K562 (cell line): ENCODE measurements around the gene HEATR1. TPM values are rescaled to one million over a fixed set of nuclear protein-coding genes. Genes with fewer than 3 reads are reported as not detected.

ENCODE experiments used
- ATAC-seq: fragments of 200-7000 bp; cut with Tn5 transposase; 3 replicates; pipeline ENCODE4 v1.9.1; 2020; ENCODE audit warnings: moderate library complexity
- BruUV-seq: library from RNA; stranded (reverse); fragments of 400-500 nt; replicated peaks from 2 replicates; lab custom pipeline; 2021; lab: Mats Ljungman, UMichigan
- CTCF ChIA-PET: fragments of 300-600 bp; formaldehyde crosslinking; extraction: SDS; loops from one replicate; lab custom pipeline; 2021; ENCODE audit warnings: low intra/inter-chr PET ratio; lab: Yijun Ruan, JAX
- POLR2A ChIA-PET: fragments of 300-600, 350-650 bp; sonication (Branson Sonifier 250); formaldehyde crosslinking; extraction: SDS; loops from one replicate; lab custom pipeline; 2021; ENCODE audit warnings: antibody characterized with exemption, inconsistent platforms; lab: Yijun Ruan, JAX
- DNase-seq, 4 experiments: peaks; one replicate each; pipeline versions ENCODE4 v3.0.0 to v3.0.0-alpha.2; 2011 to 2018; ENCODE audit warnings: low spot score in 3 of 4, mixed read lengths in 3 of 4; ENCODE audit errors: extremely low read depth in 1 of 4
- FAIRE-seq: peaks from 2 replicates; lab custom pipeline; 2011; peaks lifted over from hg19 to GRCh38; lab: Jason Lieb, UNC
- H2AFZ ChIP-seq: 2 replicates; pipeline ENCODE4 v1.6.0; 2011; ENCODE audit warnings: low read depth, low read length, control low read depth, inconsistent platforms
- H3K27ac ChIP-seq: fragments of 200-600 bp; 3 replicates; pipeline ENCODE4 v1.8.0; 2011; ENCODE audit warnings: low read depth, mild to moderate bottlenecking, control low read depth, inconsistent platforms, low read length, moderate library complexity, mixed read lengths; ENCODE audit errors: extremely low read depth
- H3K27me3 ChIP-seq, 2 experiments: fragments of 300-600 bp in 1 of 2; 2 replicates in 1 of 2; 3 replicates in 1 of 2; pipeline versions ENCODE4 v1.6.0 to v1.8.0; 2011; ENCODE audit warnings: inconsistent platforms in 2 of 2, low read length in 2 of 2, mild to moderate bottlenecking in 1 of 2, mixed read lengths in 1 of 2, moderate library complexity in 1 of 2; ENCODE audit not compliant: control insufficient read depth in 2 of 2, insufficient read depth in 2 of 2
- H3K36me3 ChIP-seq: fragments of 300-600 bp; 3 replicates; pipeline ENCODE4 v1.8.0; 2011; ENCODE audit warnings: mild to moderate bottlenecking, low read length, inconsistent platforms; ENCODE audit not compliant: control insufficient read depth, insufficient read depth
- H3K4me1 ChIP-seq, 2 experiments: fragments of 200-600 bp in 1 of 2; replicated peaks in 1 of 2; 2 replicates in 1 of 2; 3 replicates in 1 of 2; pipeline versions ENCODE4 v1.5.1 to v1.8.0; 2011; ENCODE audit warnings: inconsistent platforms in 2 of 2, low read length in 2 of 2, mild to moderate bottlenecking in 1 of 2, mixed read lengths in 1 of 2, moderate library complexity in 1 of 2; ENCODE audit not compliant: control insufficient read depth in 2 of 2, insufficient read depth in 2 of 2
- H3K4me2 ChIP-seq: 2 replicates; pipeline ENCODE4 v1.6.1; 2011; ENCODE audit warnings: low read length, control low read depth, inconsistent platforms, mixed read lengths; ENCODE audit not compliant: insufficient read depth
- H3K4me3 ChIP-seq: fragments of 200-600 bp; sonication (generic), shearing (Covaris generic); 2 replicates; pipeline ENCODE4 v1.5.1; 2016; ENCODE audit warnings: control low read depth, inconsistent platforms
- H3K79me2 ChIP-seq: fragments of 200-600 bp; 3 replicates; pipeline ENCODE4 v1.8.0; 2011; ENCODE audit warnings: low read length, inconsistent platforms; ENCODE audit not compliant: control insufficient read depth, insufficient read depth
- H3K9ac ChIP-seq, 2 experiments: 2 replicates each; pipeline versions ENCODE4 v1.6.0 to v1.6.1; 2011; ENCODE audit warnings: low read depth in 2 of 2, low read length in 2 of 2, control low read depth in 1 of 2, inconsistent platforms in 1 of 2, mild to moderate bottlenecking in 1 of 2, mixed read lengths in 1 of 2; ENCODE audit not compliant: insufficient read depth in 1 of 2
- H3K9me1 ChIP-seq: one replicate; pipeline ENCODE4 v1.6.0; 2011; ENCODE audit warnings: inconsistent platforms, mild to moderate bottlenecking, low read length, moderate library complexity; ENCODE audit not compliant: control insufficient read depth, insufficient read depth
- H3K9me3 ChIP-seq: replicated peaks from 2 replicates; pipeline ENCODE4 v1.5.1; 2011; ENCODE audit warnings: low read depth, low read length, inconsistent platforms; ENCODE audit not compliant: control insufficient read depth, insufficient read depth
- H4K20me1 ChIP-seq: replicated peaks from 2 replicates; pipeline ENCODE4 v1.6.1; 2011; ENCODE audit warnings: low read length, inconsistent platforms, mixed read lengths; ENCODE audit not compliant: control insufficient read depth, insufficient read depth
- DEAF1 ChIP-seq: fragments of 450-650 bp; formaldehyde crosslinking; IDR thresholded peaks from 2 replicates; pipeline ENCODE4 v1.4.0; 2020; ENCODE audit warnings: mild to moderate bottlenecking, moderate library complexity
- JUND ChIP-seq, 2 experiments: IDR thresholded peaks; 2 replicates in 1 of 2; 3 replicates in 1 of 2; pipeline ENCODE4 v1.6.1; 2011; ENCODE audit warnings: borderline replicate concordance in 2 of 2, low read depth in 2 of 2, low read length in 2 of 2, improper control_type of control experiment in 1 of 2, missing biosample characterization in 1 of 2, missing genetic modification characterization in 1 of 2, missing genetic modification reagents in 1 of 2
- RAD21 ChIP-seq, 2 experiments: fragments of 250-450 bp in 1 of 2; fragments of 450-650 bp in 1 of 2; sonication (Bioruptor Pico) in 1 of 2; formaldehyde crosslinking in 1 of 2; IDR thresholded peaks in 1 of 2; conservative IDR thresholded peaks in 1 of 2; 2 replicates each; pipeline versions ENCODE4 v1.4.0 to v1.8.0; 2020 to 2022; ENCODE audit warnings: mild to moderate bottlenecking in 2 of 2, moderate library complexity in 1 of 2
- REST ChIP-seq, 2 experiments: fragments of 450-650 bp; formaldehyde crosslinking in 1 of 2; IDR thresholded peaks; 2 replicates each; pipeline versions ENCODE4 v1.4.0 to v1.6.1; 2014 to 2020; ENCODE audit warnings: mild to moderate bottlenecking in 2 of 2, borderline replicate concordance in 1 of 2, low read depth in 1 of 2
- SMC3 ChIP-seq: conservative IDR thresholded peaks from 2 replicates; pipeline ENCODE4 v1.6.1; 2011; ENCODE audit warnings: low read depth, low read length, improper control_type of control experiment; ENCODE audit not compliant: insufficient read depth
- ZNF512 ChIP-seq: IDR thresholded peaks from 2 replicates; pipeline ENCODE4 v1.6.1; 2016; ENCODE audit warnings: missing genetic modification characterization, missing compliant biosample characterization
- WGBS: fragments of 100-300 bp; shearing (Covaris generic); methylation state at CpG from one replicate; pipeline ENCODE4 v1.1.6; 2016; ENCODE audit warnings: low coverage, mixed read lengths; ENCODE audit not compliant: insufficient coverage; ENCODE audit errors: missing lambda C conversion rate; 5-methylcytosine and 5-hydroxymethylcytosine counted together
- in situ Hi-C: fragments of 300-500 bp; cut with MboI; formaldehyde crosslinking; loops from 4 replicates; pipeline ENCODE4 v1.15.0; 2018; ENCODE audit warnings: inconsistent platforms, mixed read lengths
- intact Hi-C: fragments of 100-400 bp; cut with micrococcal nuclease; formaldehyde crosslinking; loops from 2 replicates; pipeline ENCODE4 v1.14.2; 2022
- polyA plus RNA-seq, 8 experiments: library from polyadenylated mRNA; depleted of rRNA in 4 of 8; stranded (reverse) in 5 of 8; unstranded in 3 of 8; fragments of >200 nt; fragmentation: Nextera tagmentation in 2 of 8; fragmentation: Illumina TruSeq in 1 of 8; extraction: Ambion mirVana in 2 of 8; extraction: Trizol in 1 of 8; gene quantifications; 2 replicates each; pipeline versions ENCODE4 v1.2.1 to v1.2.3, GENCODE V29; 2011 to 2014; ENCODE audit warnings: inconsistent platforms in 1 of 8, missing spikeins in 1 of 8
- total RNA-seq, 7 experiments: library from RNA; depleted of rRNA in 6 of 7; stranded (reverse); fragments of >200 nt in 6 of 7; fragmentation: Illumina TruSeq in 2 of 7; extraction: Trizol in 2 of 7; gene quantifications; 2 replicates each; pipeline versions ENCODE4 v1.2.1 to v1.2.3, GENCODE V29; 2011 to 2021; ENCODE audit warnings: low replicate concordance in 1 of 7

HEATR1 gene
- total and polyA plus RNA-seq, 9 of the 15 experiments (the other 6 are each of a cell fraction or from before 2014, with no cell fraction given) = 28.3 to 108 (median 50.9) TPM

- Histone ChIP-seq H3K36me3 (no peaks in the 10 kb centered on the region), H3K9me1 (no peaks in the 10 kb centered on the region), H3K9me3 (no peaks in the 10 kb centered on the region), H3K27ac (no peak overlapping the region), H3K9ac (no peak overlapping the region), H3K4me2 (no peak overlapping the region), H3K79me2 (peaks cover 2% of the 10 kb centered on the region), H4K20me1 (no peaks in the 10 kb centered on the region), H2AFZ (no peak overlapping the region), H3K4me1 (peaks cover 4 to 5% of the 10 kb centered on the region in 2 experiments; a peak in 1 of 5 replicates), H3K27me3 (no peaks in the 10 kb centered on the region; a peak in 1 of 5 replicates), H3K4me3 (no peak overlapping the region)
- ATAC-seq = no peak
- BruUV-seq = no TSS peak
- peak; percentile 48 for FAIRE-seq
- WGBS = 0% methylated on average over 5 of the region's 5 CpGs
- in situ Hi-C loops (loop anchor here (25.0 kb wide), 1 partner anchor 953 kb away; no protein-coding TSS in a partner anchor), intact Hi-C loops (loop anchor here (1.0 to 10.0 kb wide), 7 partner anchors 153 to 1196 kb away; no protein-coding TSS in a partner anchor)
- DNase-seq = peak; percentile 55 to 77 (median 58)
- ChIA-PET POLR2A (no interaction called here), CTCF (interaction anchor here (0.6 to 1.9 kb wide), 11 partner anchors 19 to 953 kb away, joined by 3 to 8 read pairs (median 4); no protein-coding TSS in a partner anchor)
- TF ChIP-seq REST (IDR thresholded peaks at IDR 0.05; ENCODE audit: borderline replicate concordance) = peak; percentile 50; the same call in 1 of the 2 replicates
- TF ChIP-seq REST (CRISPR knock-in tag; IDR thresholded peaks at IDR 0.05; ENCODE audit: low read depth) = no peak
- peak; percentile 70 for TF ChIP-seq DEAF1 (CRISPR knock-in tag)
- peak; percentile 40; the same call in 1 of the 2 replicates for TF ChIP-seq ZNF512 (tag)
- TF ChIP-seq RAD21 (CRISPR knock-in tag; conservative IDR thresholded peaks at IDR 0.05 in 1 of 2, IDR thresholded peaks at IDR 0.05 in 1 of 2) = peak; percentile 64 to 72
- peak; percentile 67 for TF ChIP-seq SMC3
- 0 out of 2 replicates have a peak, but pooled peaks have one; percentile 11 for TF ChIP-seq JUND (IDR thresholded peaks at IDR 0.05; ENCODE audit: borderline replicate concordance, low read depth, low read length)
- no peak for TF ChIP-seq JUND (tag; IDR thresholded peaks at IDR 0.05; ENCODE audit: borderline replicate concordance, low read depth, low read length)
Measured at GRCh38 chr1:236608930-236609726, 4.8 kb upstream of the HEATR1 start.
